ENCODE results near the gene SORCS2. TPM values are rescaled to one million over a fixed set of nuclear protein-coding genes. Genes with fewer than 3 reads are reported as not detected.

Gene SORCS2
- total and polyA plus RNA-seq, 2 donors (not counting 1 experiment from before 2014, with no cell fraction given), result not detected

- Mint-ChIP-seq H3K27me3 (peaks cover 14% of the 10 kb centered on the region), H3K9me3 (ENCODE audit: insufficient read depth) (no peaks in the 10 kb centered on the region), H3K4me1 (no peaks in the 10 kb centered on the region), H3K4me3 (no peak overlapping the region), H3K27ac (no peak overlapping the region)
- 82% methylated on average over 31 of the region's 31 CpGs for WGBS (ENCODE audit: insufficient coverage)
- DNase-seq (no peak), ATAC-seq (ENCODE audit: low read depth) (no peak)
- no peak overlapping the region for H3K27ac ChIP-seq (ENCODE audit: low read length in 2 of 2)
- intact Hi-C loops (cut with micrococcal nuclease), result no loop called here
- H3K9ac ChIP-seq (ENCODE audit: low read length), result no peak overlapping the region
- H3K79me2 ChIP-seq (ENCODE audit: control insufficient read depth, insufficient read depth, low read length), result no peaks in the 10 kb centered on the region
- H2AFZ ChIP-seq (ENCODE audit: insufficient read depth, low read depth, low read length, poor library complexity, severe bottlenecking), result no peak overlapping the region
- CTCF ChIA-PET, result no interaction called here
- no peak overlapping the region for H3K4me3 ChIP-seq (ENCODE audit: control extremely low read depth in 1 of 5, extremely low read depth in 1 of 5, insufficient read depth in 1 of 5, low read depth in 2 of 5, low read length in 4 of 5)
- H3K36me3 ChIP-seq (replicated peaks in 1 of 2; ENCODE audit: control extremely low read depth in 1 of 2, control insufficient read depth in 1 of 2, extremely low read depth in 1 of 2, insufficient read depth in 2 of 2, low read length in 1 of 2), result no peaks in the 10 kb centered on the region
- H3K27me3 ChIP-seq (replicated peaks in 1 of 4; ENCODE audit: control extremely low read depth in 1 of 4, control insufficient read depth in 3 of 4, insufficient read depth in 4 of 4, low read length in 3 of 4), result no peaks in the 10 kb centered on the region
- no peaks in the 10 kb centered on the region for H3K9me3 ChIP-seq (ENCODE audit: control extremely low read depth in 1 of 3, control insufficient read depth in 2 of 3, insufficient read depth in 1 of 3, low read length in 2 of 3)
- POLR2A ChIA-PET, result no interaction called here
- no peaks in the 10 kb centered on the region for H3K4me1 ChIP-seq (ENCODE audit: control insufficient read depth in 2 of 2, insufficient read depth in 2 of 2, low read length in 2 of 2)
- no peaks in the 10 kb centered on the region for H4K20me1 ChIP-seq (ENCODE audit: control insufficient read depth, insufficient read depth, low read length, poor library complexity, severe bottlenecking)
- TF ChIP-seq EZH2 (IDR thresholded peaks at IDR 0.05; ENCODE audit: borderline replicate concordance, insufficient read depth, low read depth, low read length, poor library complexity, severe bottlenecking) (no peak), CTCF (IDR thresholded peaks at IDR 0.05) (no peak)
- no peak overlapping the region for H3K4me2 ChIP-seq (replicated peaks; ENCODE audit: low read depth, low read length, poor library complexity, severe bottlenecking)
These were observed 580.5 kb downstream of the SORCS2 start for GRCh38 chr4:7772711-7773385.

GRCh38 chr4:7773401-7774180, 581.3 kb downstream of the SORCS2 start:
- no peaks in the 10 kb centered on the region for H3K9me3 Mint-ChIP-seq (ENCODE audit: insufficient read depth)
- H3K9ac ChIP-seq (ENCODE audit: low read length), result no peak overlapping the region
- POLR2A ChIA-PET, result no interaction called here
- DNase-seq, result no peak
- no peaks in the 10 kb centered on the region for H4K20me1 ChIP-seq (ENCODE audit: control insufficient read depth, insufficient read depth, low read length, poor library complexity, severe bottlenecking)
- WGBS (ENCODE audit: insufficient coverage), result 88% methylated on average over 24 of the region's 24 CpGs
- H3K9me3 ChIP-seq (ENCODE audit: control extremely low read depth in 1 of 3, control insufficient read depth in 2 of 3, insufficient read depth in 1 of 3, low read length in 2 of 3), result no peaks in the 10 kb centered on the region
- no peaks in the 10 kb centered on the region for H3K36me3 ChIP-seq (replicated peaks in 1 of 2; ENCODE audit: control extremely low read depth in 1 of 2, control insufficient read depth in 1 of 2, extremely low read depth in 1 of 2, insufficient read depth in 2 of 2, low read length in 1 of 2)
- H3K27ac ChIP-seq (ENCODE audit: low read length in 2 of 2), result no peak overlapping the region
- no peaks in the 10 kb centered on the region for H3K4me1 ChIP-seq (ENCODE audit: control insufficient read depth in 2 of 2, insufficient read depth in 2 of 2, low read length in 2 of 2)
- H3K27ac Mint-ChIP-seq, result no peak overlapping the region
- no peaks in the 10 kb centered on the region for H3K27me3 ChIP-seq (replicated peaks in 1 of 4; ENCODE audit: control extremely low read depth in 1 of 4, control insufficient read depth in 3 of 4, insufficient read depth in 4 of 4, low read length in 3 of 4)
- TF ChIP-seq CTCF (IDR thresholded peaks at IDR 0.05), result no peak
- TF ChIP-seq EZH2 (IDR thresholded peaks at IDR 0.05; ENCODE audit: borderline replicate concordance, insufficient read depth, low read depth, low read length, poor library complexity, severe bottlenecking), result no peak
- H3K4me2 ChIP-seq (replicated peaks; ENCODE audit: low read depth, low read length, poor library complexity, severe bottlenecking), result no peak overlapping the region
- H3K27me3 Mint-ChIP-seq, result peaks cover 14% of the 10 kb centered on the region
- no peak overlapping the region for H3K4me3 Mint-ChIP-seq
- ATAC-seq (ENCODE audit: low read depth), result no peak
- intact Hi-C loops (cut with micrococcal nuclease), result no loop called here
- CTCF ChIA-PET, result no interaction called here
- no peaks in the 10 kb centered on the region for H3K4me1 Mint-ChIP-seq
- no peak overlapping the region for H2AFZ ChIP-seq (ENCODE audit: insufficient read depth, low read depth, low read length, poor library complexity, severe bottlenecking)
- no peak overlapping the region for H3K4me3 ChIP-seq (ENCODE audit: control extremely low read depth in 1 of 5, extremely low read depth in 1 of 5, insufficient read depth in 1 of 5, low read depth in 2 of 5, low read length in 4 of 5)
- no peaks in the 10 kb centered on the region for H3K79me2 ChIP-seq (ENCODE audit: control insufficient read depth, insufficient read depth, low read length)
